ENCODE results near the gene SLC38A3.

SLC38A3 gene

GRCh38 chr3:50177346-50177745 is 27.7 kb upstream of the SLC38A3 start:
- H3K36me3 ChIP-seq (ENCODE audit: low read depth), result peaks cover 98% of the 10 kb centered on the region
- H3K27me3 ChIP-seq (ENCODE audit: insufficient read depth, poor library complexity, severe bottlenecking), result no peaks in the 10 kb centered on the region
- no peak for DNase-seq (ENCODE audit: low spot score)
- H3K27ac ChIP-seq (ENCODE audit: poor library complexity, severe bottlenecking), result no peak overlapping the region
- no peaks in the 10 kb centered on the region for H3K4me1 ChIP-seq (ENCODE audit: insufficient read depth, poor library complexity, severe bottlenecking)
- no peaks in the 10 kb centered on the region for H3K9me3 ChIP-seq (ENCODE audit: severe bottlenecking)
- no peak overlapping the region for H3K4me3 ChIP-seq (ENCODE audit: severe bottlenecking)
- TF ChIP-seq, protein P1, sequence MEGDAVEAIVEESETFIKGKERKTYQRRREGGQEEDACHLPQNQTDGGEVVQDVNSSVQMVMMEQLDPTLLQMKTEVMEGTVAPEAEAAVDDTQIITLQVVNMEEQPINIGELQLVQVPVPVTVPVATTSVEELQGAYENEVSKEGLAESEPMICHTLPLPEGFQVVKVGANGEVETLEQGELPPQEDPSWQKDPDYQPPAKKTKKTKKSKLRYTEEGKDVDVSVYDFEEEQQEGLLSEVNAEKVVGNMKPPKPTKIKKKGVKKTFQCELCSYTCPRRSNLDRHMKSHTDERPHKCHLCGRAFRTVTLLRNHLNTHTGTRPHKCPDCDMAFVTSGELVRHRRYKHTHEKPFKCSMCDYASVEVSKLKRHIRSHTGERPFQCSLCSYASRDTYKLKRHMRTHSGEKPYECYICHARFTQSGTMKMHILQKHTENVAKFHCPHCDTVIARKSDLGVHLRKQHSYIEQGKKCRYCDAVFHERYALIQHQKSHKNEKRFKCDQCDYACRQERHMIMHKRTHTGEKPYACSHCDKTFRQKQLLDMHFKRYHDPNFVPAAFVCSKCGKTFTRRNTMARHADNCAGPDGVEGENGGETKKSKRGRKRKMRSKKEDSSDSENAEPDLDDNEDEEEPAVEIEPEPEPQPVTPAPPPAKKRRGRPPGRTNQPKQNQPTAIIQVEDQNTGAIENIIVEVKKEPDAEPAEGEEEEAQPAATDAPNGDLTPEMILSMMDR (IDR thresholded peaks at IDR 0.05; ENCODE audit: poor library complexity, severe bottlenecking), result no peak
- ATAC-seq (ENCODE audit: low read depth), result no peak

- ATAC-seq (ENCODE audit: low read depth), result no peak
- H3K9me3 ChIP-seq (ENCODE audit: severe bottlenecking), result no peaks in the 10 kb centered on the region
- TF ChIP-seq, protein P1 (IDR thresholded peaks at IDR 0.05; ENCODE audit: poor library complexity, severe bottlenecking), result no peak
- no peaks in the 10 kb centered on the region for H3K27me3 ChIP-seq (ENCODE audit: insufficient read depth, poor library complexity, severe bottlenecking)
- no peaks in the 10 kb centered on the region for H3K4me1 ChIP-seq (ENCODE audit: insufficient read depth, poor library complexity, severe bottlenecking)
- no peak overlapping the region for H3K27ac ChIP-seq (ENCODE audit: poor library complexity, severe bottlenecking)
- H3K36me3 ChIP-seq (ENCODE audit: low read depth), result peaks cover 98% of the 10 kb centered on the region
- no peak for DNase-seq (ENCODE audit: low spot score)
- no peak overlapping the region for H3K4me3 ChIP-seq (ENCODE audit: severe bottlenecking)
Measured at GRCh38 chr3:50179710-50180109, 25.4 kb upstream of the SLC38A3 start.

DNA sequence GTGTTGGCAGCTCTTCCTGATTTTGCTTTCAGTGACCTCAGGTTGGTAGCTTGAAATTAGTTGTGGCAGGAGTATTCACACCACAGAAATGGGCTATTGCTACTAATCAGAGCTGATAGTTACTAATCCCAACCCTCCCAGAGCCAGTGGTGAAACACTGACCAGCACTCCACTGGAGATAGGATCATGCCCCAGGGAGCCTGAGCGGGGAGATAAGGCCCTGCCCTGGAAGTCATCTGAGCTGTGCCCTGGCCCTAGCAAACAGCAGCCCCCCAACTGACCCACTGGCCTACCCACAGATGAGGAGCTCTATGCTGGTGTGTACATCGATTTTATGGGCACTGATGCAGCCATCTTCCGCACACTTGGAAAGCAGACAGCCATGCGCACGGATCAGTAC is 23.1 kb upstream of the SLC38A3 start:
- DNase-seq (ENCODE audit: low spot score) (no peak), ATAC-seq (ENCODE audit: low read depth) (no peak)
- TF ChIP-seq, protein P1 (IDR thresholded peaks at IDR 0.05; ENCODE audit: poor library complexity, severe bottlenecking), result no peak
- H3K27ac ChIP-seq (ENCODE audit: poor library complexity, severe bottlenecking), result no peak overlapping the region
- H3K4me3 ChIP-seq (ENCODE audit: severe bottlenecking), result no peak overlapping the region
- H3K27me3 ChIP-seq (ENCODE audit: insufficient read depth, poor library complexity, severe bottlenecking), result no peaks in the 10 kb centered on the region
- H3K36me3 ChIP-seq (ENCODE audit: low read depth), result peaks cover 98% of the 10 kb centered on the region
- no peaks in the 10 kb centered on the region for H3K4me1 ChIP-seq (ENCODE audit: insufficient read depth, poor library complexity, severe bottlenecking)
- H3K9me3 ChIP-seq (ENCODE audit: severe bottlenecking), result no peaks in the 10 kb centered on the region

- H3K27ac ChIP-seq (ENCODE audit: poor library complexity, severe bottlenecking), result no peak overlapping the region
- no peak overlapping the region for H3K4me3 ChIP-seq (ENCODE audit: severe bottlenecking)
- H3K9me3 ChIP-seq (ENCODE audit: severe bottlenecking), result no peaks in the 10 kb centered on the region
- peaks cover 96% of the 10 kb centered on the region for H3K36me3 ChIP-seq (ENCODE audit: low read depth)
- H3K4me1 ChIP-seq (ENCODE audit: insufficient read depth, poor library complexity, severe bottlenecking), result no peaks in the 10 kb centered on the region
- TF ChIP-seq, protein P1 (IDR thresholded peaks at IDR 0.05; ENCODE audit: poor library complexity, severe bottlenecking), result no peak
- DNase-seq (ENCODE audit: low spot score) (no peak), ATAC-seq (ENCODE audit: low read depth) (no peak)
- no peaks in the 10 kb centered on the region for H3K27me3 ChIP-seq (ENCODE audit: insufficient read depth, poor library complexity, severe bottlenecking)
Measured at GRCh38 chr3:50182533-50183099, 22.5 kb upstream of the SLC38A3 start.

DNA sequence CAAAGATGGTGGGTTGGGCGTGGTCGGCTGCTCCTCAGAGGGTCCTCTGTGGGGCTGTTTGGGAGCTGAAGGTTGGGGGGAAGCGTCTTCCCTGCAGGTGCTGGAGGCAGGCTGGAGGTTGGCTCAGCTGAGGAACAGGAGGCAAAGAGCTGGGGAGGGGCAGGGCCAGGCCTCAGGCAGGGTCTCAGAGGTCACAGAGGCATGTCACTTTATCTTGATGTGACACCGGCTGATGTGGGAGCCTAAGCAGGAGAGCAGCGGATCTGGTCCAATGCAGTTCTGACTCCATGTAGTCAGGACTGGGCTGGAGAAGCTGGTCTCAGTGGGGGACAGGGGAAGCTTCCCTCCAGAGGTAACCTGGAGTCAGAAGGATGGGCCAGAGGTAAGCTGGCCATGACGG is 21.3 kb upstream of the SLC38A3 start:
- no peaks in the 10 kb centered on the region for H3K27me3 ChIP-seq (ENCODE audit: insufficient read depth, poor library complexity, severe bottlenecking)
- no peak overlapping the region for H3K27ac ChIP-seq (ENCODE audit: poor library complexity, severe bottlenecking)
- no peaks in the 10 kb centered on the region for H3K4me1 ChIP-seq (ENCODE audit: insufficient read depth, poor library complexity, severe bottlenecking)
- H3K4me3 ChIP-seq (ENCODE audit: severe bottlenecking), result no peak overlapping the region
- H3K9me3 ChIP-seq (ENCODE audit: severe bottlenecking), result no peaks in the 10 kb centered on the region
- TF ChIP-seq, protein P1 (IDR thresholded peaks at IDR 0.05; ENCODE audit: poor library complexity, severe bottlenecking), result no peak
- no peak for DNase-seq (ENCODE audit: low spot score)
- ATAC-seq (ENCODE audit: low read depth), result no peak
- peaks cover 93% of the 10 kb centered on the region for H3K36me3 ChIP-seq (ENCODE audit: low read depth)

All from RWPE2 (cell line).